Osteoblast (primary cell): ENCODE data around the gene ZC3H4. TPM values are rescaled to one million over a fixed set of nuclear protein-coding genes. Genes with fewer than 3 reads are reported as not detected.

ENCODE experiments used
- DNase-seq: peaks from one replicate; pipeline ENCODE4 v3.0.0; 2011; ENCODE audit warnings: low spot score, mixed read lengths; ENCODE audit not compliant: insufficient read length; ENCODE audit errors: missing footprints
- H2AFZ ChIP-seq: 2 replicates; pipeline ENCODE4 v1.6.0; 2011; ENCODE audit warnings: mild to moderate bottlenecking, low read length
- H3K27ac ChIP-seq: 2 replicates; pipeline ENCODE4 v1.5.1; 2011; ENCODE audit warnings: mild to moderate bottlenecking, low read depth, low read length, moderate library complexity
- H3K27me3 ChIP-seq: 2 replicates; pipeline ENCODE4 v1.6.0; 2012; ENCODE audit warnings: mild to moderate bottlenecking, control low read depth, inconsistent platforms, low read length, moderate library complexity; ENCODE audit not compliant: insufficient read depth
- H3K36me3 ChIP-seq: 2 replicates; pipeline ENCODE4 v1.5.1; 2011; ENCODE audit warnings: mild to moderate bottlenecking, low read length, control low read depth, moderate library complexity; ENCODE audit not compliant: insufficient read depth
- H3K4me1 ChIP-seq: 2 replicates; pipeline ENCODE4 v1.5.1; 2011; ENCODE audit warnings: mild to moderate bottlenecking, low read length, control low read depth, moderate library complexity; ENCODE audit not compliant: insufficient read depth
- H3K4me2 ChIP-seq: 2 replicates; pipeline ENCODE4 v1.6.0; 2011; ENCODE audit warnings: mild to moderate bottlenecking, low read length; ENCODE audit not compliant: insufficient read depth
- H3K4me3 ChIP-seq: fragments of 200-600 bp; sonication (generic); 3 replicates; pipeline ENCODE4 v1.5.1; 2012; ENCODE audit warnings: mild to moderate bottlenecking, low read length, inconsistent platforms; ENCODE audit not compliant: insufficient read depth
- H3K79me2 ChIP-seq: 2 replicates; pipeline ENCODE4 v1.6.0; 2012; ENCODE audit warnings: mild to moderate bottlenecking, low read length, control low read depth, inconsistent platforms; ENCODE audit not compliant: insufficient read depth
- H3K9me3 ChIP-seq: 2 replicates; pipeline ENCODE4 v1.5.1; 2011; ENCODE audit warnings: low read depth, low read length, control low read depth
- H4K20me1 ChIP-seq: 2 replicates; pipeline ENCODE4 v1.6.0; 2012; ENCODE audit warnings: mild to moderate bottlenecking, low read length, control low read depth; ENCODE audit not compliant: insufficient read depth
- total RNA-seq: library from RNA; depleted of rRNA; stranded (reverse); fragments of >200 nt; gene quantifications from 2 replicates; pipeline ENCODE4 v1.2.3, GENCODE V29; 2012
- TF ChIP-seq, protein P1 (sequence below): IDR thresholded peaks from 2 replicates; pipeline ENCODE4 v1.5.1; 2011; ENCODE audit warnings: mild to moderate bottlenecking, low read depth, low read length, moderate library complexity; ENCODE audit errors: extremely low read depth

The ZC3H4 gene
- total RNA-seq, 1 donor: 14.1 TPM

DNA sequence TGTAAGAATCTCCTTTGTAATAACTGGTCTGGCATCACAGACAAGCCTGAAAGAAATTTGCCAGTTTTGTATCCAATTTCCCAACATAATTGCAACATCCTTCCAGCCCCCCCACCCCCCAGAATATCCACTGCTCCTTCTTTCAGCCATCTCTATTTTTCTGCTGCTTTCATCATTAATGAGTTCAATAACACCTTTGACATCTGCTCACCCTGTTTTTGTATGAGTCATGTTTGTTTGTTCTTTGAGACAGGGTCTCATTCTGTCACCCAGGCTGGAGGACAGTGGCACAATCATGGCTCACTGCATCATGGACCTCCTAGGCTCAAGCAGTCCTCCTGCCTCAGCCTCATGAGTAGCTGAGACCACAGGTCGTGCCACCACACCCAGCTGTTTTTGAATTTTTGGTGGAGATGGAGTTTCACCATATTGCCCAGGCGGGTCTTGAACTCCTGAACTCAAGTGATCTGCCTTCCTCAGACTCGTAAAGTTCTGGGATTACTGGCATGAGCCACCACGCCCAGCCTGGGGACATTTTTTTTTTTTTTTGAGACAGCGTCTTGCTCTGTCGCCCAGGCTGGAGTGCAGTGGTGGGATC is 7.0 kb upstream of the ZC3H4 start:
- no peak for DNase-seq
- peaks cover 16% of the 10 kb centered on the region for H3K4me1 ChIP-seq
- H4K20me1 ChIP-seq: no peaks in the 10 kb centered on the region
- no peaks in the 10 kb centered on the region for H3K36me3 ChIP-seq
- TF ChIP-seq, protein P1, sequence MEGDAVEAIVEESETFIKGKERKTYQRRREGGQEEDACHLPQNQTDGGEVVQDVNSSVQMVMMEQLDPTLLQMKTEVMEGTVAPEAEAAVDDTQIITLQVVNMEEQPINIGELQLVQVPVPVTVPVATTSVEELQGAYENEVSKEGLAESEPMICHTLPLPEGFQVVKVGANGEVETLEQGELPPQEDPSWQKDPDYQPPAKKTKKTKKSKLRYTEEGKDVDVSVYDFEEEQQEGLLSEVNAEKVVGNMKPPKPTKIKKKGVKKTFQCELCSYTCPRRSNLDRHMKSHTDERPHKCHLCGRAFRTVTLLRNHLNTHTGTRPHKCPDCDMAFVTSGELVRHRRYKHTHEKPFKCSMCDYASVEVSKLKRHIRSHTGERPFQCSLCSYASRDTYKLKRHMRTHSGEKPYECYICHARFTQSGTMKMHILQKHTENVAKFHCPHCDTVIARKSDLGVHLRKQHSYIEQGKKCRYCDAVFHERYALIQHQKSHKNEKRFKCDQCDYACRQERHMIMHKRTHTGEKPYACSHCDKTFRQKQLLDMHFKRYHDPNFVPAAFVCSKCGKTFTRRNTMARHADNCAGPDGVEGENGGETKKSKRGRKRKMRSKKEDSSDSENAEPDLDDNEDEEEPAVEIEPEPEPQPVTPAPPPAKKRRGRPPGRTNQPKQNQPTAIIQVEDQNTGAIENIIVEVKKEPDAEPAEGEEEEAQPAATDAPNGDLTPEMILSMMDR: no peak
- no peaks in the 10 kb centered on the region for H3K9me3 ChIP-seq
- no peaks in the 10 kb centered on the region for H3K79me2 ChIP-seq
- no peak overlapping the region for H2AFZ ChIP-seq
- no peak overlapping the region for H3K4me3 ChIP-seq
- no peak overlapping the region for H3K27ac ChIP-seq
- no peak overlapping the region for H3K4me2 ChIP-seq
- no peaks in the 10 kb centered on the region for H3K27me3 ChIP-seq

DNA sequence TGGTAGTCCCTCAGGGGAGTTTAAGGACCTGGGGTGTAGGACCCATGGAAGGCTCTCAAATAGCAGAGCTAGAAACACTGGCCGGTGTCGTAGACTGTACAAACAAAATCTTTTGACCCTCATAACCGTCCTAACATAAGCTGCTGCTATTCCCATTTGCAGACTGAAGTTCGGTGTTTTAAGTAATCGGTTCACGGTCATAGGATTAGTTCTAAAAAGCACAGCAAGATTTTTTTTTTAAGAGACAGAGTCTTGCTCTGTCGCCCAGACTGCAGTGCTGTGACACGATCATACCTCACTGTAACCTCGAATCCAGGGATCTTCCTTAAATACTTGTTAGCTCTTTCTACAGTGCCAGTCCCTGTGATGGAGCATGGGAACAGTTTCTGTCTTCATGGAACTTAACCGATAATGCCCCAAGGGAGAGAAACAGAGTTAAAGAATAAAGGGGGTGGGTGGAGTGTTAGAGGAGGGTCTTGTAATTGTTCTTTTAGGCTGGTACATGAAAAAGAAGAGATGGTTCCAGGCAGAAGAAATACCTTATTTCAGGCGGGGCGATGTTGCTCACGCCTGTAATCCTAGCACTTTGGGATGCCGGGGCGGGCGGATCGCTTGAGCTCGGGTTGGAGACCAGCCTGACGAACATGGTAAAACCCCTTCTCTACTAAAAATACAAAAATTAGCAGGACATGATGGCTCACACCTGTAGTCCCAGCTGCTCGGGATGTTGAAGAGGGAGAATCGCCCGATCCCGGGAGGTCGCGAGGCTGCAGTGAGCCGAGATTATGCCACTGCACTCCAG is 475 bp upstream of the ZC3H4 start:
- Histone ChIP-seq H3K9me3 (no peaks in the 10 kb centered on the region), H3K4me2 (peak overlapping the region; percentile 97), H3K27ac (peak overlapping the region; percentile 100), H4K20me1 (no peaks in the 10 kb centered on the region), H2AFZ (peak overlapping the region; percentile 81), H3K36me3 (peaks cover 6% of the 10 kb centered on the region), H3K4me1 (peaks cover 20% of the 10 kb centered on the region), H3K4me3 (peak overlapping the region; percentile 88), H3K79me2 (peaks cover 30% of the 10 kb centered on the region), H3K27me3 (no peaks in the 10 kb centered on the region)
- DNase-seq: peak; percentile 95
- TF ChIP-seq, protein P1: no peak

DNA sequence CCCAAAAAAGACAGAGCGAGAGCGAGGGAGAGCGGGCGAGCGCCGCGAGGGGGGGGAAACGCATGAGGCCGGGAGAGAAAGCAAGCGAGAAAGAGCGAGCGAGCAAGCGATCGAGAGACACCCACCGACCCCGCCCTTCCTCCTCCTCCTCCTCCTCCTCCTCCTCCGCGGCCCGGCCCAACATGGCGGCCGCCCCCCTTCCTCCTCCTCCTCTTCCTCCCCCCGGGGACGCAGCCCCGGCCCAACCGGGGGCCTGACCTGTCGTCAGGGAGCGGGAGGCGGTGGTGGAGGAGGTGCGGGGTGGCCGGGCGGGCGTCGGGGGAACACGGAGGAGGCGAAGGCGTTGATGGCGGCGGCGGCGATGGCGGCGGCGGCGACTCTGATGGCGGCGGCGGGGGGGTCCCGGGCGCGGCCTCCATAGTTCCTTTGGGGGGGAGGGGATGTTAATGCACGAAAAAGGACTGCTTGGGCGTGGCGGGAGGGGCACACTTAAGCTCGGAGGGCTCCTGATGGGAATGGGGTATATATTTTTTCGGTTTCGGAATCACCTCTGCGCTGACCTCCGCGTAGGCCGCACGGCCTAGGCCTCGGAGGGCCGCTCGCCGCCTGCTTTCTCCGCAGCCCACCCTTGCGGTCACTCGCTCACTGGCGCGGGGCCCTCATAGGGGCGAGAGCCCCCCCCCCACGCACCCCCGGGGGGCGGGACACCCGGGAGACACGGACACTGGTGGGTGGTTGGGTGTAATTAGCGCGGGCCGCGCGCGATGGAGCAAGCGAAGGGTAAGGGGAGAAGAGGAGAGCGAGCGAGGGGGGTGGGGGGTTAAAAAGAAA is 1.2 kb downstream of the ZC3H4 start:
- H3K4me3 ChIP-seq: peak overlapping the region; percentile 88
- no peaks in the 10 kb centered on the region for H4K20me1 ChIP-seq
- TF ChIP-seq, protein P1: no peak
- H3K27ac ChIP-seq: peak overlapping the region; percentile 100
- H3K36me3 ChIP-seq: peaks cover 6% of the 10 kb centered on the region
- peaks cover 32% of the 10 kb centered on the region for H3K79me2 ChIP-seq
- peak overlapping the region; percentile 97 for H3K4me2 ChIP-seq
- peak; percentile 83 for DNase-seq
- peaks cover 33% of the 10 kb centered on the region for H3K4me1 ChIP-seq
- H3K27me3 ChIP-seq: no peaks in the 10 kb centered on the region
- H3K9me3 ChIP-seq: no peaks in the 10 kb centered on the region
- peak overlapping the region; percentile 68 for H2AFZ ChIP-seq
